ENCODE results near the gene PRICKLE4. TPM values are rescaled to one million over a fixed set of nuclear protein-coding genes. Genes with fewer than 3 reads are reported as not detected.

The PRICKLE4 gene
- total and polyA plus RNA-seq, 2 of the 8 experiments (the other 6 are each of a cell fraction or from before 2014, with no cell fraction given): 0.32 to 1.4 TPM

- no peak overlapping the region for H2AFZ ChIP-seq (ENCODE audit: low read length)
- H3K27ac ChIP-seq (ENCODE audit: low read depth, low read length): no peak overlapping the region
- H3K9me3 ChIP-seq (ENCODE audit: insufficient read depth in 2 of 2, low read depth in 1 of 2, low read length in 1 of 2): no peaks in the 10 kb centered on the region
- H4K20me1 ChIP-seq (replicated peaks in 1 of 2; ENCODE audit: control insufficient read depth in 1 of 2, insufficient read depth in 2 of 2, low read length in 2 of 2): no peaks in the 10 kb centered on the region
- H3K9ac ChIP-seq (replicated peaks in 1 of 4; ENCODE audit: extremely low read depth in 1 of 4, low read depth in 3 of 4, low read length in 3 of 4): no peak overlapping the region
- no peak overlapping the region for H3K4me2 ChIP-seq (ENCODE audit: insufficient read depth in 1 of 2, low read depth in 2 of 2, low read length in 2 of 2)
- no peak overlapping the region for H4K5ac ChIP-seq (ENCODE audit: insufficient read length, low read depth, low read length)
- CTCF ChIA-PET (ENCODE audit: partially characterized antibody): interaction anchor here (1.1 to 4.6 kb wide), 8 partner anchors 9 to 58 kb away, joined by 3 to 21 read pairs (median 4); no protein-coding TSS in a partner anchor
- H3K4me1 ChIP-seq (replicated peaks in 1 of 4; ENCODE audit: control insufficient read depth in 3 of 4, insufficient read depth in 4 of 4, low read length in 3 of 4): no peaks in the 10 kb centered on the region; a peak in 1 of 7 replicates
- H4K91ac ChIP-seq (replicated peaks; ENCODE audit: insufficient read length, low read length): no peak overlapping the region
- no peak overlapping the region for H3K4ac ChIP-seq (replicated peaks; ENCODE audit: insufficient read length, low read depth, low read length)
- DNase-seq (ENCODE audit: low read depth in 1 of 2, low spot score in 2 of 2) (no peak), FAIRE-seq (no peak)
- no peaks in the 10 kb centered on the region for H3K36me3 ChIP-seq (ENCODE audit: control insufficient read depth in 2 of 4, insufficient read depth in 4 of 4, low read length in 3 of 4)
- POLR2A ChIA-PET (ENCODE audit: partially characterized antibody): no interaction called here
- no peaks in the 10 kb centered on the region for H3K23me2 ChIP-seq (ENCODE audit: low read depth, low read length)
- H2BK120ac ChIP-seq (replicated peaks; ENCODE audit: low read depth, low read length): no peak overlapping the region
- WGBS, 2 experiments (ENCODE audit: extremely low coverage in 1 of 2, insufficient coverage in 1 of 2, insufficient read length in 1 of 2, insufficient replicate concordance in 2 of 2, low coverage in 1 of 2, low lambda C conversion rate in 2 of 2, missing lambda C conversion rate in 1 of 2): 89% methylated on average over 20 of the region's 20 CpGs; no CpG with 5 or more reads in 1 of the 2 experiments
- no peaks in the 10 kb centered on the region for H3K79me2 ChIP-seq (ENCODE audit: control insufficient read depth in 1 of 2, insufficient read depth in 2 of 2, low read length in 2 of 2)
- H3K4me3 ChIP-seq (ENCODE audit: extremely low read depth in 1 of 4, insufficient read depth in 2 of 4, low read depth in 3 of 4, low read length in 4 of 4): no peak overlapping the region
- no peak overlapping the region for H2BK5ac ChIP-seq (ENCODE audit: low read depth, low read length)
- H4K8ac ChIP-seq (ENCODE audit: extremely low read depth, insufficient read depth, low read length): no peak overlapping the region
- H3K56ac ChIP-seq (replicated peaks; ENCODE audit: insufficient read length, low read depth, low read length): no peak overlapping the region
- no peaks in the 10 kb centered on the region for H3K79me1 ChIP-seq (ENCODE audit: low read depth, low read length)
- H3K14ac ChIP-seq (ENCODE audit: insufficient read length): no peak overlapping the region
- H3K23ac ChIP-seq (ENCODE audit: insufficient read length): no peak overlapping the region
- no peak overlapping the region for H2BK15ac ChIP-seq (ENCODE audit: low read length)
- H2AK5ac ChIP-seq (ENCODE audit: low read depth, low read length): no peak overlapping the region
- H3K27me3 ChIP-seq (replicated peaks in 1 of 4; ENCODE audit: control insufficient read depth in 3 of 4, extremely low read depth in 1 of 4, insufficient read depth in 3 of 4, low read length in 3 of 4): no peaks in the 10 kb centered on the region; a peak in 2 of 7 replicates
- no peak overlapping the region for H2BK12ac ChIP-seq (ENCODE audit: low read depth, low read length)
- no peak overlapping the region for H3K18ac ChIP-seq (ENCODE audit: extremely low read depth, low read length)
- no peak overlapping the region for H2BK20ac ChIP-seq (ENCODE audit: low read length)
- no peak for TF ChIP-seq TAF1 (IDR thresholded peaks at IDR 0.05; ENCODE audit: low read depth, low read length)
- no peak for TF ChIP-seq CBX5 (IDR thresholded peaks at IDR 0.05; ENCODE audit: low read depth, low read length)
- no peak for TF ChIP-seq CHD2 (IDR thresholded peaks at IDR 0.05; ENCODE audit: low read length)
- no peak for TF ChIP-seq MAFK (IDR thresholded peaks at IDR 0.05; ENCODE audit: low read depth, low read length)
- no peak for TF ChIP-seq KDM5A (IDR thresholded peaks at IDR 0.05; ENCODE audit: low read length)
- no peak for TF ChIP-seq BACH1 (IDR thresholded peaks at IDR 0.05; ENCODE audit: low read length)
- TF ChIP-seq BCL11A (IDR thresholded peaks at IDR 0.05; ENCODE audit: low read depth in 2 of 2, low read length in 2 of 2): no peak
- no peak for TF ChIP-seq POLR2A (IDR thresholded peaks at IDR 0.05; ENCODE audit: control extremely low read depth in 1 of 2, low read depth in 2 of 2, low read length in 2 of 2)
- TF ChIP-seq POLR2AphosphoS5 (IDR thresholded peaks at IDR 0.05; ENCODE audit: low read depth, low read length): no peak
Measured at GRCh38 chr6:41741625-41742490, 38.7 kb upstream of the PRICKLE4 start.
